Neural crest cell (in vitro differentiated cells): ENCODE data around the gene TANGO2. TPM values are rescaled to one million over a fixed set of nuclear protein-coding genes. Genes with fewer than 3 reads are reported as not detected.

Experiments used
- DNase-seq: peaks from one replicate; pipeline ENCODE4 v3.0.0; 2021; ENCODE audit warnings: low read depth, mixed read lengths, low spot score
- H3K27ac Mint-ChIP-seq: one replicate; pipeline ENCODE4 v1.8.0; 2021; ENCODE audit warnings: mild to moderate bottlenecking, mixed read lengths; ENCODE audit not compliant: unreplicated experiment
- H3K27me3 Mint-ChIP-seq: 2 replicates; pipeline ENCODE4 v1.8.0; 2021; ENCODE audit warnings: low read depth, mild to moderate bottlenecking, mixed read lengths
- H3K36me3 Mint-ChIP-seq: 2 replicates; pipeline ENCODE4 v1.8.0; 2021; ENCODE audit warnings: low read depth, mild to moderate bottlenecking, mixed read lengths
- H3K4me1 Mint-ChIP-seq: 2 replicates; pipeline ENCODE4 v1.8.0; 2021; ENCODE audit warnings: mixed read lengths
- H3K4me3 Mint-ChIP-seq: one replicate; pipeline ENCODE4 v1.8.0; 2021; ENCODE audit warnings: mild to moderate bottlenecking, mixed read lengths
- H3K9me3 Mint-ChIP-seq: 2 replicates; pipeline ENCODE4 v1.8.0; 2021; ENCODE audit warnings: mixed read lengths
- CTCF ChIP-seq: fragments of 200-600 bp; sonication (generic); conservative IDR thresholded peaks from 2 replicates; pipeline ENCODE4 v1.5.0; 2021; ENCODE audit warnings: antibody characterized with exemption, mild to moderate bottlenecking
- total RNA-seq: library from RNA; stranded (reverse); gene quantifications from 2 replicates; pipeline ENCODE4 v1.2.1, GENCODE V29; 2021

The TANGO2 gene
- total RNA-seq, 1 donor from 2014 or later = 13.4 TPM

GRCh38 chr22:20090730-20091240, 69.9 kb downstream of the TANGO2 start:
- DNase-seq = no peak
- TF ChIP-seq CTCF = no peak
- Mint-ChIP-seq H3K27ac (no peak overlapping the region), H3K27me3 (no peaks in the 10 kb centered on the region), H3K9me3 (no peaks in the 10 kb centered on the region), H3K4me3 (no peak overlapping the region), H3K36me3 (peaks cover 27% of the 10 kb centered on the region), H3K4me1 (no peaks in the 10 kb centered on the region)

DNA sequence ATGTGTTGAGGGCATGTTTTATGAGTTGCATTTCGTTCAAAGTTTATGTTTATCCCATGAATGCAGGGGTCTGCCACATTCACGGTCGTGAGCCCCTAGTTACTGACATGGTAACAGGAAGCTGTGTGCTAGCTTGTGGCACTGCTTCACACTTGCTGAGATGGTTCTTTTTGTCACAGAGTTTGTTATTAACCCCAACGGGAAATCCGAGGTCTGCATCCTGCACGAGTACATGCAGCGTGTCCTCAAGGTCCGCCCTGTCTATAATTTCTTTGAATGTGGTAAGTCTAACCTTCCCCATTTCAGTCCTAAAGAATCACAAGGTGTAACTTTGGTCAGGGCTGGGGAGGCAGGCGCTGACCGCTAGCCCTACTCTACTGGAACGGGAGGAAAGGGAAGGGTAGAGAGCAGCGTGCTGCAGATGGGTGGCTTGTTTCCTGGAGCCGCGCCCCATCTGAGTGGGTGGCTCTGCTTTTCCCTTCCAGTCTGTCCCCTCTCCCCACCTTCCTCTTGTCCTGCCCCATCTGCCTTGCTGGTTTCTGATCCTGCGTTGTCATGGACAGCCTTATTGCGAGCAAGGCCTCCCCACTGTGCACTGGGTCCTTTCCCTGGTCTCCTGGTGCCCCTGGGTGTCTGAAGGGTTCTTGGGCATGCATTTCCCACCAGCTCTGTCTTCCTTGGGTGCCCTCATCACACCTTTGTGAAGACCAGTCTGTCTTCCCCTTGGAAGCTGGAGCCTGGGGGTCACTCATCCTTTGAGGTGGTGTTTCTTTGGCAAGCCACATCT, 71.0 kb downstream of the TANGO2 start:
- TF ChIP-seq CTCF = no peak
- H3K36me3 Mint-ChIP-seq = peaks cover 37% of the 10 kb centered on the region
- H3K27ac Mint-ChIP-seq = no peak overlapping the region
- no peak overlapping the region for H3K4me3 Mint-ChIP-seq
- H3K9me3 Mint-ChIP-seq = no peaks in the 10 kb centered on the region
- H3K4me1 Mint-ChIP-seq = no peaks in the 10 kb centered on the region
- H3K27me3 Mint-ChIP-seq = no peaks in the 10 kb centered on the region
- no peak for DNase-seq

GRCh38 chr22:20092477-20092854, 71.6 kb downstream of the TANGO2 start:
- Mint-ChIP-seq H3K9me3 (no peaks in the 10 kb centered on the region), H3K4me1 (no peaks in the 10 kb centered on the region), H3K27ac (no peak overlapping the region), H3K27me3 (no peaks in the 10 kb centered on the region), H3K4me3 (no peak overlapping the region), H3K36me3 (peaks cover 40% of the 10 kb centered on the region)
- TF ChIP-seq CTCF = no peak
- DNase-seq = no peak

- Mint-ChIP-seq H3K4me3 (no peak overlapping the region), H3K4me1 (no peaks in the 10 kb centered on the region), H3K27me3 (no peaks in the 10 kb centered on the region), H3K9me3 (no peaks in the 10 kb centered on the region), H3K36me3 (peaks cover 41% of the 10 kb centered on the region), H3K27ac (no peak overlapping the region)
- TF ChIP-seq CTCF = no peak
- DNase-seq = no peak
Observed at GRCh38 chr22:20093418-20094196, 72.7 kb downstream of the TANGO2 start.

GRCh38 chr22:20094197-20094807, 73.4 kb downstream of the TANGO2 start:
- no peaks in the 10 kb centered on the region for H3K9me3 Mint-ChIP-seq
- H3K27me3 Mint-ChIP-seq = no peaks in the 10 kb centered on the region
- no peaks in the 10 kb centered on the region for H3K4me1 Mint-ChIP-seq
- no peak for TF ChIP-seq CTCF
- H3K27ac Mint-ChIP-seq = no peak overlapping the region
- peaks cover 41% of the 10 kb centered on the region for H3K36me3 Mint-ChIP-seq
- H3K4me3 Mint-ChIP-seq = no peak overlapping the region
- no peak for DNase-seq
